CMK (cell line): ENCODE results near the gene LRRC47.
"Not testable (repeated sequence)": the region's sequence is repeated elsewhere in the genome, so short reads cannot be mapped to it uniquely, and the experiment has no call there.

Source experiments
- DNase-seq: peaks from one replicate; pipeline ENCODE4 v3.0.0-alpha.2; 2010; ENCODE audit warnings: low read depth

LRRC47 gene

DNA sequence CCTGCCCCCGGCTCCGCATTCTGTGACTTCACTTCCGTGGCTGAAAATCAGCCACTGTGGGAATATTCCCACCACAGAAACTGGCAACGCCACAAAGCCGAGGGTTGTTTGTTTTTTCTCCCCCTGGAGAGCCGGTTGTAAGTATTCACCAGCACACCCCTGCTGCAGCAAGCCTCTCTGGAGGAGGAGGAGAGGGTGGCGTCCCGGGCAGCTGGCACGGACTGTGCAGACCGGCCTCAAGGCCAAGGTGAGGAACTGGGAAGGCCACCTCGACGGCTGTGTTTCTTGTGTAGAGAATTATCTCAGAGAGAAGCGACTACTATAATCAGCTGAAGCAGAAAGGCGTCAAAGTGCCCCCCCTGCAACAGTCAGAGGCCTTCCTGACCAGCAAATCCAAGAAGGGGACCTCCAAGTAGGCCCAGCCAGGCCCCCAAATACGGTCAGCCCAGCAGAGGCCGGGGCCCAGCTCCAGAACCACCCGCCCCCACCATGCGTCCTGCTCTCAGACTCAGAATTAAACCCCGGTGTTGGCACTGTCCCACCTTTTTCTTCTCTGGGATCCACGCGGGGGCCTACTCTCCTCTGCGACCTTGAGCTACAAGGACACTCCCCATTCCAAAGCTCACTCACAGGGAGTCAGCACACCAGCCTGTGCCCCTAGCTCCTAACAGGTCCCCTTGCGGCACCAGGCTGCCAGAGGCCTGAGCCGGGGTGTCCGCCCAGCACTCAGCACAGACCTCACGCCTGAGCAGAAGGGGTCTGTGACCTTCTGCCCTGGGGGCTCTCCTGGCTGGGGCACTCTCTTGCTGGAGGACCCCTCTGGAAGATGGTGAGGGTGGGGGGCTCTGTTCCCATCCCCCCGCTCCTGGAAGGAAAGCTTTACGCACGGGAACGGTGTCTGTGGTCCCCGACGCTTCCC lies 24.9 kb downstream of the LRRC47 start:
- DNase-seq: no peak

DNA sequence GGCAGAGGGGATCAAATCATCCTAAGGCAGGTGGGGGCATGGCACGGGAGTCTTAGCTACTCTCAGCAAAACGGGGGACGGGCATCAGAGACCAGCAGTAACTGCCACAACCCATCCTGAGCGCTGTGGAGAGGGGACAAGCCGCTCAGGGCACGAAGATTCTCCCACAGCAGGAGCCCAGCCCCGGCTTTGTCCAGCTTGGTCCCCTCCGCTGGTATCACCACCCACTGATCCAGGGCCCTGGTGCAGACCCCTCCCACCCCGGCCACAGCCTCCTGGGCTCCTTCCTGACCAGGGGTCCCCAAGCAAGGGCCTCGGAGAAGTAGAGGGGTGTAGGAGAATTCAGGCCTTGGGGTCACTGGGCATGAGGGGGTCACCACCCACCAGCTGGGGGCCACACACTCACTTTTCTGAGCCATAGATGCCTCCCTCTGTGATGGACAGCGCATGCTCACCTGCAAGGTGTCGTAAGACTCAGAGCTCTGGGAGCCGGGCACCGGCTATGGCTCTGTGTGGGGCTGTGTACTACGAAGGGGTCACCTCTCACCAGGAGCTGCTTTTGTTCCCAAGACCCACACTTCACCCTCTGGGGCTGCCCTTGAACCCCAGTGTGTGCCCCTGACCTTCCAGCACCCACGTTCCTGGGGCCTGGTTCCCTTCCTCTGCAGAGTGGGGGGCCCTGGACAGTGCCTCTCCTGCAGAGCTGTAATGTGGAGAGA lies 26.1 kb downstream of the LRRC47 start:
- no peak for DNase-seq

- no peak for DNase-seq
Observed at GRCh38 chr1:3768811-3769390, 27.4 kb downstream of the LRRC47 start.

DNA sequence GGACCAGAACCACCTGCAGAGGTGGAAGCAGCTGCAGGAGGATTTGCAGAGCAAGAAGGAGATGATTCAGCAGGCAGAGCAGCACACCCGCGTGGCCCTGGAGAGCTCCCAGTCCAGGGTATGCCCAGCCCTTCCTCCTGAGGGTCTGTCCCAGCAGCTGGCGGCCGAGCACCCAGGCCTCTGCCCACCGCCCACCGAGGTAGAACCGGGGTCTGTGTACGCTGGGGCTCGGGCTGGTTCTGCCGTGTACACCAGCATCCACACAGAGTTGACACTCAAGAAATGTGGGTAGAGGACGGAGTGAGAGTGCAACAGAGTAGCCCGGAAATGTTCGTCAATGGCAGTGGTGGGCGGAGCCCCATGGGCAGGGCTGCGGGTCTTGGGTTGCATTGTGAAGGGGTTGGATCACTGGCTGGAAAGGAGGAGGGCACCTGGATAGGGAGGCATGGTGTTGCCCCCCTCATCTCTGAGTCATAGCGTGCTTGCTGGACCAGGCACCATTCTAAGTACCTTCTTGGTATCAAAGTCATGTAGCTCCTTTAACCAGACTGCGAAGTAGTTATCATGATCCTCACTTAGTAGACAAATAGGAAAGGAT lies 28.9 kb downstream of the LRRC47 start:
- DNase-seq: no peak

DNA sequence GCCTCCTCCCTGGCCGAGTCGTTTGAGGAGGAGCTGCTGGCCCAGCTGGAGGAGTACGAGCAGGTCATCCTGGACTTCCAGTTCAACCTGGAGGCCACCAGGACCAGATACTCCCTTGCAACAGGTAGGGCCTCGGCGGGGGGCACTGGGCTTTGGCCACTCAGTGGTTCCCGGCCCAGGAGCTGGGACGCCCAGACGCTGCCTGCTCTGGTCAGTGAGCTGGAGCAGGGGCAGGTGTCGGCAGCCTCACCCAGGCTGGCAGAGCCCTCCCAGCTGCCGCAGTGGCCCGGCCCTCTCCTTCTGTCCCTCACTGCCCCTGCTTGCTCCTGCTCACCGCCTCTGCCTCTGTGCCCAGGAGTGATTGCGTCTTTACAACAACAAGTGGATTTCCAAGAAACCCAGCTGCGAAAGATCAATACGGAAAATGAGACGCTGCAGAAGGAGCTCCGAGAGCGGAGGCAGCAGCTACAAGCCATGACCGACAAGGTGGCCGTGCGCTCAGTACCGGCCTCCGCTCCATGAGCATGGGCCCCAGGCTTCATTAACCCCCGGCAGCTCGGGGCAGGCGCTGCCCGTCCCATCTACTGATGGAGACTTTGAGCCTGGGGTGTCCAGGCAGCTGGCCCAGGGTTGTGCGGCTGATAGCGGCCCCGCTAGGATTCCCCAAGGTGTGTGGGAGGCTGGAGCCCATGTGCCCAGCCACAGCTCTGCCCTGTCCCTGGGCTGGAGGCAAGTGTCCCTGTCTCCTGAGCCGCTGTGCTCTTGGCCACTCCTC lies 32.8 kb downstream of the LRRC47 start:
- DNase-seq: no peak

DNA sequence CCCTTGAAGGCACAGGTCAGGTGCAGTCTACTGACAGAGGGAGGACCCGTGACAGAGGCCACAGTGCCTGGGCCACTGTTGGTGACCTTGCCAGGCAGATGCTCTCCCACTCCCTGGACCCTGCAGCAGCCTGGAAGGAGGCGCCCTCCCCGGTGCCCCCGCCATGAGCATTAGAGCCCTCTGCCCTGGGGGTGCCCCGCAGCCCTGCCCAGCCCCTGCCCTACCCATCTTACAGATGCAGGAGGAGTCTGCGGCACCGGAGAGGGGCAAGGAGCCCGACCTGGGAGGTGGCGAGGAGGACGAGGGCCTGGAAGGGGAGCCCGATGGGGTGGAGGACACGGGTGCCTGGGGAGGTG lies 33.4 kb downstream of the LRRC47 start:
- DNase-seq: no peak

DNA sequence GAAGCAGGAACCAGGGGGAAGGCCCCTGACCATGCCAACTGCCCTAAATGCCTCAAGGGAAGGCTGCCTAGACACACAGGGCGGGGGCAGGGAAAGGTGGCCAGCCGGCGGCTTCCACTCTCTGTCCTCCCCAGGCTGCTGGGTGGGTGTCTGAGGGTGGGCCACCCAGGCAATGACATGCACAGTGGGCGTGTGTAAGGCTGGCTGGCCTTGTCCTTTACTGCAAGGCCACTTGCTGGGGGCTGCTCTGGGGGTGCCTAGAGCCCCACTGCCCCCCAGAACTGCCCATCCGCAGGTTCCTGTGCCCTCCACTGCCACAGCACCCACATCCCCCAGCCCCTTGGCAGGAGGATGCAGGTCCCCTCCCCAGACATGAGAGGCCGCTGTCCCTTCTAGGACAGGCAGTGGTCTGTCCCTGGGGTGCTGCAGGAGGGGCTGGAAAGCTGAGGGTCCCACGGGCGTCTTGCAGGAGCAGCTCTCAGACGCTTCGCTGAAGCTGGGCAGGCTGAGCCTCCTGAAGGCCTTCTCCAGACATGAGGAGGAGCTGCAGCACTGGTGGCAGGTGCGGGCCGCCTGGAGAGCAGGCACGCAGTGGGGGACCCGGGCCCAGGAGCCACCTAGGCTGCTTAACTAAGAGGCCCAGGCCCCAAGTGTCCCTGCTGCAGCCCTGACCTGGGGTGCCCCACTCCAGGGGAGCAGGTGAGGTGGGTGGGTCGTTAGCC lies 34.0 kb downstream of the LRRC47 start:
- DNase-seq: no peak

DNA sequence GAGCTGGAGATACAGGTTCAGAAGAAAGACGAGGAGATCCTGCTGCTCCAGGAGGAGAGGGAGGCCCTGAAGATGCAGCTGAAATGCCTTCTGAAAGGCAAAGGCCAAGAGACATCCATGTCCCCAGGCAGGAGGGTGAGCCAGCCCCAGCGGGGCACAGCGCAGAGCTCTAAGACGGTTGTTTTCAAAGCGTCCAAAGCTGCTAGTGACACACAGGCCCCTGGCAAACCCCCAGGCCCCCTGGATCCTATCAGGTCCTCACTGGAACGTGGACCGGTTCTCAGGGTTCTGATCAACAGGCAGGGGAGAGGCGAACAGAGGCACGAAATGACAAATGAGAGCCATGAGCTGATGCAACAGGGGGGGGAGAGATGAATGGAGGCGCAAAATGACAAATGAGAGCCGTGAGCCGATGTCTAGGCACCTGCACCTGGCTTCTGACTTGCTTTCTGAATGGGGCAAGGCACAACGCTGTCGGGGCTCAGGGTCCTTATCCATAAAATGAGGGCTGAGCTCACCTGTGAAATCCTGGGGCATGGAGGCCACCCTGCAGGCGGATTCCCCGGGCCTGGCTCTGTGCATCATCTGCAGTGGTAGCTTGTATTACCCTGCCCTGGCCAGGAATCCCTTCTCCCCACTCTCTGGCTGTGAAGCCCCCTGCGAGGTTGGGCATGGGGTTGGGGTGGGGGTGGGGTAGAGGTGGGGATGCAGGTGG lies 34.8 kb downstream of the LRRC47 start:
- no peak for DNase-seq

DNA sequence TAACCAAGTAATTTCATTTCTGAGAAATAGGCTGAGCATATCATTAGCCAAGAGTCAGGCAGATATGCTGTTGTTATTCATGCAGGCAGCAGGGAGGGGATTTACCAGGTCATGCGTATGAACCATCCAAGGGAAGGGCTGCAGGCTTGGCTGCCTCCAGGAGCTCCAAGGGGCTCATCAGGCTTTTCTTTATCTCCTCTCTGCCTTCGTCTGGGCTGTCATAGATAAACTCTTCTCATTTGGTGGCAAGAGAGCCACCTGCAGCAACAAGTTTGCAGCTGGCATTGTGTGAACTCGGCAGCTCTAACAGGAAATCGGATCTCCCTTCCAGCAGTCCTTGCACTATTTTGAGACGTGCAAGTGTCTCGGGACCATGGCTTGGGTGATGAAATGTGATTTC lies 36.5 kb downstream of the LRRC47 start:
- no peak for DNase-seq

GRCh38 chr1:3759164-3759563 lies 37.1 kb downstream of the LRRC47 start:
- no peak for DNase-seq

GRCh38 chr1:3756394-3756793 lies 39.9 kb downstream of the LRRC47 start:
- no peak for DNase-seq

GRCh38 chr1:3753656-3754454 lies 42.4 kb downstream of the LRRC47 start:
- no peak for DNase-seq

- no peak for DNase-seq
Observed at GRCh38 chr1:3752400-3752945, 43.8 kb downstream of the LRRC47 start, which contains the start of gene CCDC27. CCDC27 (plus strand) TSS chr1:3752450; CDS start chr1:3752482, 32 bp downstream.

GRCh38 chr1:3750741-3751140 lies 45.6 kb downstream of the LRRC47 start:
- no peak for DNase-seq

DNA sequence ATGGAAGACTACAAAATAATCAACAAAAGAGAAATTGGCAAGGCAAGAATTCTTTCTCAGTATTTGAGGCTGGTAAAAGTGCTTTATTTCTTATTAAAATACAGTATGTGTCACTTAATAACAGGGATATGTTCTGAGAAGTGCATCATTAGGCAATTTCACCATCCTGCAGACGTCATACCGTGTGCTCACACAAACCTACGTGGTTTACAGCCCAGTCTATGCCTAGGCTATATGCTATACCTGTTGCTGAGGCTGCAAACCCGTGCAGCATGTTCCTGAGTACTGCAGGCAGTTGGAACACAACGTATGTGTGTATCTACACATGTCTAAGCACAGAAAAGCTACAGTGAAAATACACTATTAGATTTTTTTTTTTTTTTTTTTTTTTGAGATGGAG lies 46.8 kb downstream of the LRRC47 start:
- no peak for DNase-seq

DNA sequence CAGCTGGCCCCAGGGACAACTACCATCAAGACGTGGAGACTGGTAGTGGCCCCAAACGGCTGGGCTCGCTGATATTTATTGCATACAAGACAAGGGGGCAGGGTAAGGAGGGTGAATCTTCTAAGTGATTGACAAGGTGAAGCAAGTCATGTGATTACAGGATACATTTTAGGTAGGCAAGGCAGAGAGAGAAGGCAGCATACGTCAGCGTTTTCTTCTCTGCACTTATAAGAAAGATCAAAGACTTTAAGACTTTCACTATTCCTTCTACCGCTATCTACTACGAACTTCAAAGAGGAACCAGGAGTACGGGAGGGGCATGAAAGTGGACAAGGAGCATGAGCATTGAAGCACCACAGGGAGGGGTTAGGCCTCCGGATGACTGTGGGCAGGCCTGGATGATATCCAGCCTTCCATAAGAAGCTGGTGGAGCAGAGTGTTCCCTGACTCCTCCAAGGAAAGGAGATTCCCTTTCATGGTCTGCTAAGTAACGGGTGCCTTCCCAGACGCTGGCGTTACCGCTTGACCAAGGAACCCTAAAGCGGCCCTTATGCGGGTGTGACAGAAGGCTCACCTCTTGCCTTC lies 47.9 kb downstream of the LRRC47 start:
- not testable (repeated sequence) for DNase-seq

GRCh38 chr1:3747903-3748302 lies 48.4 kb downstream of the LRRC47 start:
- no peak for DNase-seq

DNA sequence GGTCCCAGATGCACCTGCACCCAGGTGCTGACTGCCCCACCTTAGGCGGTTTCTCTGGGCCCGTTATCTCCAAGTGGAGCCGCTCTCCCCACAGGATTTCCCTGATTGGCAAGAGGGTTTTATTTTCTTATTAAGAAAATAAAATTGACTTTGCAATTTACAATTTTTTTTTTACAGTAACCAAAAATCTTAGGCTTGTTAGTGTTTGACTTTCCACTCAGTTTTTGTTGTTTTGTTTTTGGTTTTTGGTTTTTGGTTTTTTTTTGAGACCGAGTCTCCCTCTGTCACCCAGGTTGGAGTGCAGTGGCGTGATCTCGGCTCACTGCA lies 48.8 kb downstream of the LRRC47 start:
- no peak for DNase-seq
